Neural progenitor cell (in vitro differentiated cells): Measurements from ENCODE around the gene PRRG2.

Experiments used
- CTCF ChIP-seq: fragments of 200-600 bp; sonication (generic); IDR thresholded peaks from 2 replicates; pipeline ENCODE4 v1.5.1; 2017; ENCODE audit warnings: antibody characterized with exemption, mild to moderate bottlenecking
- EZH2 ChIP-seq: fragments of 200-600 bp; sonication (generic); IDR thresholded peaks from 2 replicates; pipeline ENCODE4 v1.6.1; 2017; ENCODE audit warnings: antibody characterized with exemption, mild to moderate bottlenecking, moderate library complexity
- EZH2phosphoT487 ChIP-seq: fragments of 200-600 bp; sonication (generic); IDR thresholded peaks from 2 replicates; pipeline ENCODE4 v1.6.1; 2017; ENCODE audit warnings: antibody characterized with exemption

GRCh38 chr19:49558591-49558990 is 22.5 kb upstream of the PRRG2 start:
- no peak for TF ChIP-seq CTCF
- no peak for TF ChIP-seq EZH2
- TF ChIP-seq EZH2phosphoT487: no peak
